HepG2 (cell line): ENCODE measurements around the gene ARL4D. TPM values are rescaled to one million over a fixed set of nuclear protein-coding genes. Genes with fewer than 3 reads are reported as not detected.

Source experiments
- ATAD3A ChIP-seq: sonication (generic); formaldehyde crosslinking; IDR thresholded peaks from 2 replicates; pipeline ENCODE4 v1.4.0; 2020; ENCODE audit warnings: missing genetic modification reagents
- CAMTA2 ChIP-seq: sonication (generic); formaldehyde crosslinking; IDR thresholded peaks from 2 replicates; pipeline ENCODE4 v1.4.0; 2020; ENCODE audit warnings: mild to moderate bottlenecking, missing genetic modification reagents, borderline replicate concordance
- CEBPB ChIP-seq: IDR thresholded peaks from 2 replicates; pipeline ENCODE4 v1.6.1; 2011; ENCODE audit warnings: low read depth, low read length, improper control_type of control experiment, borderline replicate concordance
- GPBP1L1 ChIP-seq: sonication (generic); formaldehyde crosslinking; IDR thresholded peaks from 2 replicates; pipeline ENCODE4 v1.5.0; 2020; ENCODE audit warnings: mild to moderate bottlenecking, missing genetic modification reagents
- HOXA7 ChIP-seq: sonication (generic); formaldehyde crosslinking; IDR thresholded peaks from 2 replicates; pipeline ENCODE4 v1.8.1; 2022; ENCODE audit warnings: mild to moderate bottlenecking, missing genetic modification reagents, moderate library complexity
- MAFF ChIP-seq: IDR thresholded peaks from 2 replicates; pipeline ENCODE4 v1.6.1; 2011; ENCODE audit warnings: low read depth, low read length, improper control_type of control experiment
- MXD4 ChIP-seq: IDR thresholded peaks from 2 replicates; pipeline ENCODE4 v1.6.1; 2016; ENCODE audit warnings: mild to moderate bottlenecking, missing biosample characterization, missing genetic modification reagents
- NFAT5 ChIP-seq: sonication (generic); formaldehyde crosslinking; IDR thresholded peaks from 2 replicates; pipeline ENCODE4 v1.4.0; 2020; ENCODE audit warnings: missing genetic modification reagents
- PRPF4 ChIP-seq: fragments of 200-400 bp; formaldehyde crosslinking; IDR thresholded peaks from 2 replicates; pipeline ENCODE4 v1.6.1; 2016; ENCODE audit warnings: low read length, low read depth; ENCODE audit not compliant: poor library complexity, severe bottlenecking
- RFX3 ChIP-seq: IDR thresholded peaks from 2 replicates; pipeline ENCODE4 v1.6.1; 2016; ENCODE audit warnings: missing biosample characterization, missing genetic modification reagents
- SALL1 ChIP-seq: sonication (generic); formaldehyde crosslinking; IDR thresholded peaks from 2 replicates; pipeline ENCODE4 v1.8.0; 2022; ENCODE audit warnings: mild to moderate bottlenecking, missing genetic modification reagents
- YEATS2 ChIP-seq: sonication (generic); formaldehyde crosslinking; IDR thresholded peaks from 2 replicates; pipeline ENCODE4 v1.4.0; 2020; ENCODE audit warnings: missing genetic modification reagents, borderline replicate concordance
- ZFP1 ChIP-seq: IDR thresholded peaks from 2 replicates; pipeline ENCODE4 v1.6.1; 2016
- ZNF24 ChIP-seq: fragments of 450-650 bp; IDR thresholded peaks from 2 replicates; pipeline ENCODE4 v1.6.1; 2017; ENCODE audit warnings: antibody characterized with exemption, mild to moderate bottlenecking
- ZNF253 ChIP-seq: sonication (generic); formaldehyde crosslinking; IDR thresholded peaks from 2 replicates; pipeline ENCODE4 v1.8.0; 2022; ENCODE audit warnings: mild to moderate bottlenecking, missing genetic modification reagents, borderline replicate concordance
- ZNF292 ChIP-seq: sonication (generic); formaldehyde crosslinking; IDR thresholded peaks from 2 replicates; pipeline ENCODE4 v1.8.1; 2022; ENCODE audit warnings: mild to moderate bottlenecking, low read depth, missing genetic modification reagents, borderline replicate concordance
- ZNF331 ChIP-seq: sonication (generic); formaldehyde crosslinking; IDR thresholded peaks from 2 replicates; pipeline ENCODE4 v1.4.0; 2020; ENCODE audit warnings: missing genetic modification reagents
- ZNF558 ChIP-seq: sonication (generic); formaldehyde crosslinking; IDR thresholded peaks from 2 replicates; pipeline ENCODE4 v1.9.0; 2022; ENCODE audit warnings: mild to moderate bottlenecking, missing genetic modification reagents, borderline replicate concordance
- ZNF800 ChIP-seq: sonication (generic); formaldehyde crosslinking; IDR thresholded peaks from 2 replicates; pipeline ENCODE4 v1.4.0; 2020; ENCODE audit warnings: missing genetic modification reagents
- ZSCAN20 ChIP-seq: sonication (generic); formaldehyde crosslinking; IDR thresholded peaks from 2 replicates; pipeline ENCODE4 v1.4.0; 2020; ENCODE audit warnings: missing genetic modification reagents, mild to moderate bottlenecking, borderline replicate concordance
- polyA plus RNA-seq, 8 experiments: library from polyadenylated mRNA; depleted of rRNA in 3 of 8; stranded (reverse) in 7 of 8; unstranded in 1 of 8; fragments of >200 nt; fragmentation: Illumina TruSeq in 4 of 8; extraction: Trizol in 4 of 8; gene quantifications; 2 replicates each; pipeline versions ENCODE4 v1.2.1 to v1.2.3, GENCODE V29; 2011 to 2016; ENCODE audit warnings: low read depth in 4 of 8, missing spikeins in 1 of 8, mixed read lengths in 1 of 8; ENCODE audit not compliant: insufficient read depth in 1 of 8
- total RNA-seq, 5 experiments: library from RNA; depleted of rRNA; stranded (reverse); fragments of >200 nt; fragmentation: Illumina TruSeq; extraction: Trizol; gene quantifications; 2 replicates each; pipeline ENCODE4 v1.2.3, GENCODE V29; 2016; ENCODE audit warnings: low read depth in 1 of 5
- TF ChIP-seq, protein P1 (sequence below): IDR thresholded peaks from 2 replicates; pipeline ENCODE4 v1.6.1; 2016; ENCODE audit warnings: missing biosample characterization, missing genetic modification reagents, low read depth

Gene ARL4D
- total and polyA plus RNA-seq, 2 of the 13 experiments (the other 11 are each of a cell fraction or from before 2014, with no cell fraction given) = 9.0 to 25.9 TPM

DNA sequence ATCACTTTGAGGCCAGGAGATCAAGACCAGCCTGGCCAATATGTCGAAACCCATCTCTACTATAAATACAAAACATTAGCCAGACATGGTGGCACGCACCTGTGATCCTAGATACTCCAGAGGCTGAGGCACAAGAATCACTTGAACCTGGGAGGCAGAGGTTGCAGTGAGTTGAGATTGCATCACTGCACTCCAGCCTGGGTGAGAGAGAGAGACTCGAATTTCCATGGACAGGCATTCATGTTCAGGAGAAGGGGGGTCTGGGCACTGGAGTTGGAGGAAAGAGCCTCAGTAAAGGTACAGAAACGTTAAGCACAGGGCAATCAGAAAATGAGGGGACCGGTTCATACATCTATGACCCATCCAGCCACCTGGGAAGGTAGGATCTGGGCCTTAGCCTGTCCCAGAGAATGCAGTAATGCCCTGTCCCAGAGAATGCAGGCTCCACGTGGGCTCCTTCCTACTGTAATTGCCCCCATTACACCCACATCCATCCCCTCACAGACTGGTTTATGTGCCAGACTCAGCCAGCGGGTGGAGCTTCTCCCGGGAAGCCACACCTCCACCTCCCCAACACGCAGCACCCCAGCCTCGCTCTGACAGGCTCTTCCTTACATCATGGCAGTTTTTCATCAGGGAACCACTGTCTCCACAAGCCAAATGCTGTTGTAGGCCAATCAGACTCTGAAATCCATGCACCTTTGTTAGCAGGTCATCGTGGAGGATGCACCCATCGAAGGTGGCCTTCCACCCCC lies 21.6 kb upstream of the ARL4D start (continued):
- TF ChIP-seq MAFF (no peak), ZNF292 (CRISPR knock-in tag) (peak; percentile 44; the same call in 1 of the 2 replicates), GPBP1L1 (CRISPR knock-in tag) (no peak), ZFP1 (CRISPR knock-in tag) (no peak), ZNF24 (no peak), NFAT5 (CRISPR knock-in tag) (no peak), SALL1 (CRISPR knock-in tag) (peak; percentile 38), RFX3 (no peak), ZNF800 (no peak), ZSCAN20 (CRISPR knock-in tag) (no peak), HOXA7 (no peak), MXD4 (CRISPR knock-in tag) (no peak), CAMTA2 (no peak), ZNF253 (CRISPR knock-in tag) (no peak), ZNF558 (CRISPR knock-in tag) (no peak), YEATS2 (CRISPR knock-in tag) (no peak), PRPF4 (no peak), ZNF331 (CRISPR knock-in tag) (0 out of 2 replicates have a peak, but pooled peaks have one; percentile 16), ATAD3A (CRISPR knock-in tag) (no peak), CEBPB (peak; percentile 87; the same call in 1 of the 2 replicates)
- TF ChIP-seq, protein P1, sequence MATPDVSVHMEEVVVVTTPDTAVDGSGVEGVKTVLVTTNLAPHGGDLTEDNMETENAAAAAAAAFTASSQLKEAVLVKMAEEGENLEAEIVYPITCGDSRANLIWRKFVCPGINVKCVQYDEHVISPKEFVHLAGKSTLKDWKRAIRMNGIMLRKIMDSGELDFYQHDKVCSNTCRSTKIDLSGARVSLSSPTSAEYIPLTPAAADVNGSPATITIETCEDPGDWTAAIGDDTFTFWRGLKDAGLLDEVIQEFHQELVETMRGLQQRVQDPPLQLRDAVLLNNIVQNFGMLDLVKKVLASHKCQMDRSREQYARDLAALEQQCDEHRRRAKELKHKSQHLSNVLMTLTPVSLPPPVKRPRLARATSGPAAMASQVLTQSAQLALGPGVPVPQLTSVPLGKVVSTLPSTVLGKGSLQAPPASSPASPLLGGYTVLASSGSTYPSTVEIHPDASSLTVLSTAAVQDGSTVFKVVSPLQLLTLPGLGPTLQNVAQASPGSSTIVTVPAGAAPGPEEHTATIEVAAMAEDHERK (CRISPR knock-in tag) = no peak
